Lower leg skin (tissue), 4 donors: ENCODE measurements around the gene DTD1. TPM values are rescaled to one million over a fixed set of nuclear protein-coding genes. Genes with fewer than 3 reads are reported as not detected.

Source experiments
- DNase-seq, 2 donors: peaks; one replicate each; pipeline ENCODE4 v3.0.0-alpha.2; 2019; ENCODE audit warnings: low spot score in 2 of 2
- H3K4me3 ChIP-seq: fragments of 200-600 bp; sonication (generic); 2 replicates; pipeline ENCODE4 v1.5.1; 2017; ENCODE audit warnings: mild to moderate bottlenecking, low read depth; ENCODE audit not compliant: poor library complexity, severe bottlenecking
- CTCF ChIP-seq, 3 donors: fragments of 450-650 bp; IDR thresholded peaks; one replicate each; pipeline ENCODE4 v1.5.1; 2016; ENCODE audit warnings: antibody characterized with exemption in 3 of 3, mild to moderate bottlenecking in 3 of 3, moderate library complexity in 2 of 3
- POLR2A ChIP-seq, 2 donors: fragments of 450-650 bp; IDR thresholded peaks; one replicate each; pipeline ENCODE4 v1.6.1; 2016 to 2017; ENCODE audit warnings: antibody characterized with exemption in 2 of 2, mild to moderate bottlenecking in 1 of 2, moderate library complexity in 1 of 2
- WGBS, 2 donors: methylation state at CpG; one replicate each; pipeline ENCODE4 v1.1.5; 2018; 5-methylcytosine and 5-hydroxymethylcytosine counted together
- intact Hi-C: fragments of 100-400 bp; cut with DNase I; formaldehyde crosslinking; loops from one replicate; pipeline ENCODE4 v1.15.0; 2023; ENCODE audit warnings: low total_unique reads
- total RNA-seq, 4 donors: library from RNA; depleted of rRNA; stranded (reverse); fragments of >200 nt; gene quantifications; one replicate each; pipeline ENCODE4 v1.1.0, GENCODE V29; 2016

DTD1 gene
- total RNA-seq, 4 donors from 2014 or later: 21.7 to 41.8 (median 39.8) TPM

GRCh38 chr20:18589941-18590674 is 2.3 kb downstream of the DTD1 start:
- TF ChIP-seq CTCF (IDR thresholded peaks at IDR 0.05) (no peak), POLR2A (IDR thresholded peaks at IDR 0.05) (no peak)
- intact Hi-C loops: no loop called here
- no peak for DNase-seq
- WGBS, 2 donors: 85 to 94% methylated on average over 8 of the region's 8 CpGs
- H3K4me3 ChIP-seq: no peak overlapping the region

DNA sequence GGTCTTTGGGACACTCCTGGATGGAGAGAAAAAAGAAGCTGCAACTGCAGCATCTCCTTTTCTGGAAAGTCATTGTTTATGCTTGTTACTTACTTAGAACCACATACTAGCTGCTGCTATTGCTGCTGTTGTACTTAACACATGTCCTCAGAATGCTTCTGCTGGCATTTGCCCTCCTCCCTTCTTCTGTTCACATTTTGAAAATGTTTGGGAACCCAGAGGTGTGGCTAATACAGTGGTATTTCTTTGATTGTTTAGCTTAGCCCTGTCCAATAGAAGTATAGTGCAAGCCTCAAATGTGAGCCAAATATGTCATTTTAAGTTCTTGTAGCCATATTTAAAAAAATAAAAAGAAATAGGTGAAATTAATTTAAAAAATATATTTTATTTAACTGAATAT is 8.4 kb downstream of the DTD1 start:
- no peak for DNase-seq

DNA sequence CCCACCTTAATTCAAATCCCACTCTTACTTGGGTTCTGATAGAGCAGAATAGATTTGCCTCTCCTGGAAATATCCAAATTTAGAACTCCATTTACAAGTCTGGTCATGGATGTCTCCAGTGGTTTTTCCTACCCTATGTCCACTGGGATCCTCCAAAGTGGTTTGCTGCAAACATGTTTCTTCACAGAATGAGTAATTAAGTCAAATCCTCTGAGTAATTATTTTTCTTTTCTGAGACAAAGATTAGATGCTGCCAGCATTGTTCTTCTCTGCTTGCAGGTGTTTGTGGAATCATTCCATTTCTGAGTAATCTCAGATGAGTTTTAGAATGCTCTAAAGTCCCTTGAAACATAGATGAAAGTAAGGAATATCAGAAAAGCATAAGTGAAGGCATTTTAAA is 21.9 kb downstream of the DTD1 start:
- intact Hi-C loops: no loop called here
- DNase-seq: no peak
- no peak overlapping the region for H3K4me3 ChIP-seq
- TF ChIP-seq CTCF (IDR thresholded peaks at IDR 0.05) (no peak), POLR2A (IDR thresholded peaks at IDR 0.05) (no peak)

More for the DNA sequence above, 8.4 kb downstream of the DTD1 start:
- no peak overlapping the region for H3K4me3 ChIP-seq
- intact Hi-C loops: no loop called here
- TF ChIP-seq POLR2A (IDR thresholded peaks at IDR 0.05) (no peak), CTCF (IDR thresholded peaks at IDR 0.05) (no peak)

DNA sequence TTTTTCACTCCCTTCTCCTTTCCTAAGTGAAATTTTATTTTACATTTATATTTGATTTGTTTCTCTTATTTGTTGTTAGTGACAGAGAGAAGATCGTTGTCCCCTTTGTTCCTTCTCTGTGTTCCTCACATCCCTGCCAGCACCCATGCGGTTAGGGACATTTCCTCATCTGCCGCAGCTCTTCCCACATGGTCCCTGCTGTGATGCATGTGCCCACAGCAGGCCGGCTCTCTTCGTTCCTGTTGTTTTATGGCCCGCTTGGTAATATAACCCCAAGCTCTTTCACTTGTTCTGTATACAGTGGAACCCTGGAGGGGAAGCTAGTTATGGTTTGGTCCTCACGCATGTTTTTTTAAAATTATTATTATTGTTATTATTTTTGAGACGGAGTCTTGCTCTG is 23.6 kb downstream of the DTD1 start:
- intact Hi-C loops: no loop called here
- peak in 1 of 2 donors; percentile 25 for DNase-seq
- H3K4me3 ChIP-seq: no peak overlapping the region
- no peak for TF ChIP-seq CTCF (IDR thresholded peaks at IDR 0.05)
- TF ChIP-seq POLR2A (IDR thresholded peaks at IDR 0.05): no peak
- 78 to 82% methylated on average over 8 of the region's 8 CpGs for WGBS, 2 donors

GRCh38 chr20:18613553-18613952 is 25.7 kb downstream of the DTD1 start:
- 80 to 82% methylated on average over 2 of the region's 2 CpGs for WGBS, 2 donors
- DNase-seq: peak in 1 of 2 donors; percentile 3
- intact Hi-C loops: no loop called here
- TF ChIP-seq CTCF (IDR thresholded peaks at IDR 0.05) (no peak), POLR2A (IDR thresholded peaks at IDR 0.05) (no peak)
- H3K4me3 ChIP-seq: no peak overlapping the region

DNA sequence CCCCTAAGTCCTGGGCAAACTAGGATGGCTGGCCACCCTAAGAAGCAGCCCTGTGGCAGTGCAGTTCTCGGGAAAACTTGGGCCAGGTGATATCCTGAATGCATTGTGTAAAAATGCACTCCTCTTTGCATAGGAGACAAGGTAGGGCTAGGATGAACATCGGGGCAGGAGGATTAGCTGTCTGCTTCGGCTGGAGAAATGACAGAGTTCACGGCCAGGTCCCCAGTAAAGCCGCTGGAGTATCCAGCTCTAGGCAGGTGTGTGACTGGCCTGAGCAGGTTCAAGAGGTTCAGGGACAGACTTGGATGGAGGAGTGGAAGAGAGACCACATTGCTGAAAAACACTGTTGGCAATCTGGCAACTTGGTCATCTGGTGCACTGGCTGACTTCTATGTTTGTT is 26.4 kb downstream of the DTD1 start:
- TF ChIP-seq POLR2A (IDR thresholded peaks at IDR 0.05): no peak
- intact Hi-C loops: no loop called here
- DNase-seq: peak in 1 of 2 donors; percentile 13
- H3K4me3 ChIP-seq: no peak overlapping the region
- 90 to 98% methylated on average over 5 of the region's 5 CpGs for WGBS, 2 donors
